ENCODE measurements around the gene RNF8. TPM values are rescaled to one million over a fixed set of nuclear protein-coding genes. Genes with fewer than 3 reads are reported as not detected.
A peak's percentile ranks its signal among the peaks of the same experiment; 100 is the strongest.

RNF8 gene, protein sequence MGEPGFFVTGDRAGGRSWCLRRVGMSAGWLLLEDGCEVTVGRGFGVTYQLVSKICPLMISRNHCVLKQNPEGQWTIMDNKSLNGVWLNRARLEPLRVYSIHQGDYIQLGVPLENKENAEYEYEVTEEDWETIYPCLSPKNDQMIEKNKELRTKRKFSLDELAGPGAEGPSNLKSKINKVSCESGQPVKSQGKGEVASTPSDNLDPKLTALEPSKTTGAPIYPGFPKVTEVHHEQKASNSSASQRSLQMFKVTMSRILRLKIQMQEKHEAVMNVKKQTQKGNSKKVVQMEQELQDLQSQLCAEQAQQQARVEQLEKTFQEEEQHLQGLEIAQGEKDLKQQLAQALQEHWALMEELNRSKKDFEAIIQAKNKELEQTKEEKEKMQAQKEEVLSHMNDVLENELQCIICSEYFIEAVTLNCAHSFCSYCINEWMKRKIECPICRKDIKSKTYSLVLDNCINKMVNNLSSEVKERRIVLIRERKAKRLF
- 10 to 100 TPM; 38.2 to 51.1 TPM for total RNA-seq
- polyA plus RNA-seq (2013, experiment 1 of 2), result 32.6 TPM
- polyA plus RNA-seq (2013, experiment 2 of 2), result 36.8 TPM
- long read RNA-seq, experiment 1, full-length matches to known transcripts, result 11 of 29 reads
- long read RNA-seq, experiment 1, partial matches to known transcripts, result 10 of 29 reads
- long read RNA-seq, experiment 1, other reads (novel, unspliced or antisense), result 8 of 29 reads
- long read RNA-seq, experiment 2, full-length matches to known transcripts, result 109 of 134 reads
- long read RNA-seq, experiment 2, partial matches to known transcripts, result 3 of 134 reads
- long read RNA-seq, experiment 2, other reads (novel, unspliced or antisense), result 22 of 134 reads
- long read RNA-seq, experiment 3, full-length matches to known transcripts, result 129 of 163 reads
- long read RNA-seq, experiment 3, partial matches to known transcripts, result 11 of 163 reads
- long read RNA-seq, experiment 3, other reads (novel, unspliced or antisense), result 23 of 163 reads
- long read RNA-seq, experiment 4, full-length matches to known transcripts, result 44 of 63 reads
- long read RNA-seq, experiment 4, partial matches to known transcripts, result 5 of 63 reads
- long read RNA-seq, experiment 4, other reads (novel, unspliced or antisense), result 14 of 63 reads

DNA sequence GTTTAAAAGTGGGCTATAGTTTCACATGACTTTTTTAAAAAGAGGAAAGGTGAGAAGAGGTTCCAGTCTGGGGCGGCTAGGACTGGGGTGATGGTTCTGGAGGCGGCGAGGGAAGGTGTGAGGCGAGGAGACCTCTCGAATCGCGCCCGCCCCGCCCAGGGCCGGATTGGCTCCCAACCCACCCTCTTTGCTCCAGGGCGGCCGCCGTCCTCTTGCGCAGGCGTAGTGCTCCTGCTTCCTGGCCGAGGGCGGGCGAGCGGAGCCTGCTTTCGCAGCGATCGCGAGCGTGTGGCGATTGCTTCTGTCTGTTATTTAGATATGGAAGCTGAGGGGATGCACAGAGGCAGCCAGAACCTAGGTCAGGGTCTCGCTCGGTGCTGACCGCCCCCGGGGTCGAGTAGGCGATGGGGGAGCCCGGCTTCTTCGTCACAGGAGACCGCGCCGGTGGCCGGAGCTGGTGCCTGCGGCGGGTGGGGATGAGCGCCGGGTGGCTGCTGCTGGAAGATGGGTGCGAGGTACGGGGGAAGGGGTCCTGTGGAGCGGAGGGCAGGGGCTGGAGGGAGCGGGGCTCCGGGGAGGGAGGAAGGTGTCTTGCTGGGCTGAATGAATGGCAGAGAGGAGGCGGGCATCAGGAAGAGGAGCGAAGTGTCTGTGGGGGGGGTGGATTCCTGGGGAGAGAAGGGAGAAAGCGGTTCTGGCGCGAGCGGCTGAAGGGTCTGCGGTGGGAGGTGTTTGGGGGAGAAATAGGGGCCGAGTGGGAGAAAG, at the start of gene RNF8:
TSS of gene RNF8 (plus strand) at position 223 of the 765 bp plus-strand sequence. CDS start at position 405, 182 bp downstream.
- peaks cover 31% of the 10 kb centered on the region for H3K4me1 Mint-ChIP-seq
- Histone ChIP-seq H3K4me1 (ENCODE audit: control insufficient read depth, insufficient read depth, low read length) (no peaks in the 10 kb centered on the region), H3K27ac (ENCODE audit: low read depth, low read length) (peak within 1 kb of the TSS; percentile 37), H3K27me3 (ENCODE audit: control insufficient read depth, insufficient read depth, low read length, poor library complexity, severe bottlenecking) (no peaks in the 10 kb centered on the region), H3K36me3 (ENCODE audit: control insufficient read depth, insufficient read depth, low read length) (no peaks in the 10 kb centered on the region), H3K4me3 (ENCODE audit: low read length) (peak within 1 kb of the TSS; percentile 98), H3K9ac (ENCODE audit: extremely low read depth, low read length, poor library complexity, severe bottlenecking) (peak within 1 kb of the TSS; percentile 70), H3K9me3 (ENCODE audit: control insufficient read depth, low read length) (no peaks in the 10 kb centered on the region)
- WGBS, 2 experiments (ENCODE audit: insufficient coverage in 1 of 2, insufficient read length in 1 of 2), result 0 to 1% methylated on average over 17 to 54 of the region's 54 CpGs
- peak; percentile 98 for DNase-seq
- peak within 1 kb of the TSS; percentile 94 for H3K4me3 Mint-ChIP-seq
- H3K36me3 Mint-ChIP-seq (ENCODE audit: low read depth), result no peaks in the 10 kb centered on the region
- peaks cover 2% of the 10 kb centered on the region for H3K27me3 Mint-ChIP-seq (ENCODE audit: insufficient read depth)
- TF ChIP-seq, protein P1, sequence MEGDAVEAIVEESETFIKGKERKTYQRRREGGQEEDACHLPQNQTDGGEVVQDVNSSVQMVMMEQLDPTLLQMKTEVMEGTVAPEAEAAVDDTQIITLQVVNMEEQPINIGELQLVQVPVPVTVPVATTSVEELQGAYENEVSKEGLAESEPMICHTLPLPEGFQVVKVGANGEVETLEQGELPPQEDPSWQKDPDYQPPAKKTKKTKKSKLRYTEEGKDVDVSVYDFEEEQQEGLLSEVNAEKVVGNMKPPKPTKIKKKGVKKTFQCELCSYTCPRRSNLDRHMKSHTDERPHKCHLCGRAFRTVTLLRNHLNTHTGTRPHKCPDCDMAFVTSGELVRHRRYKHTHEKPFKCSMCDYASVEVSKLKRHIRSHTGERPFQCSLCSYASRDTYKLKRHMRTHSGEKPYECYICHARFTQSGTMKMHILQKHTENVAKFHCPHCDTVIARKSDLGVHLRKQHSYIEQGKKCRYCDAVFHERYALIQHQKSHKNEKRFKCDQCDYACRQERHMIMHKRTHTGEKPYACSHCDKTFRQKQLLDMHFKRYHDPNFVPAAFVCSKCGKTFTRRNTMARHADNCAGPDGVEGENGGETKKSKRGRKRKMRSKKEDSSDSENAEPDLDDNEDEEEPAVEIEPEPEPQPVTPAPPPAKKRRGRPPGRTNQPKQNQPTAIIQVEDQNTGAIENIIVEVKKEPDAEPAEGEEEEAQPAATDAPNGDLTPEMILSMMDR (conservative IDR thresholded peaks at IDR 0.05), result no peak
- no peaks in the 10 kb centered on the region for H3K9me3 Mint-ChIP-seq
- H3K27ac Mint-ChIP-seq, result peak within 1 kb of the TSS; percentile 88

DNA sequence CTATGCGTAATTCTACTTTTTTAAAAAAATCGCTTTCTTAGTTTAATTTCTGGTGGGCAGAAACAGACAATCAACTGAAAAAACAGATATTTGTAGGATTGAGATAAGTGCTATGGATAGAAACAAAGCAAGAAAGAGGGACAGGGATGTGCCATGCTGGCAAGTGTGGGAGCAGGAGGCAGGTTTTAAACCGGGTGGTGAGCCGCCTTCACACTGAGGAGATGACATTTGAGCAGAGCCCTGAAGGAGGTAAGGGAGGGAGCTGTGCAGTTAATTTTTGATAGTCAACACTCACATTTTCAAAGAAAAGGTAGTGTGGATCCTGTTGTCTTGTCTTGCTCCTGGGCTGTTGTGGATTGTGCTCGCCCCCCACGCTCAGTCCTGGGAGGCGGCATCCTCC, 49.0 kb upstream of the RNF8 start:
- 93 to 98% methylated on average over 6 to 7 of the region's 7 CpGs for WGBS, 2 experiments (ENCODE audit: insufficient coverage in 1 of 2, insufficient read length in 1 of 2)
- H3K9ac ChIP-seq (ENCODE audit: extremely low read depth, low read length, poor library complexity, severe bottlenecking), result no peak overlapping the region
- no peaks in the 10 kb centered on the region for H3K9me3 ChIP-seq (ENCODE audit: control insufficient read depth, low read length)
- no peak for DNase-seq
- H3K27me3 ChIP-seq (ENCODE audit: control insufficient read depth, insufficient read depth, low read length, poor library complexity, severe bottlenecking), result no peaks in the 10 kb centered on the region
- no peak overlapping the region for H3K4me3 Mint-ChIP-seq
- no peak overlapping the region for H3K27ac Mint-ChIP-seq
- TF ChIP-seq, protein P1 (conservative IDR thresholded peaks at IDR 0.05), result no peak
- H3K27ac ChIP-seq (ENCODE audit: low read depth, low read length), result no peak overlapping the region
- H3K27me3 Mint-ChIP-seq (ENCODE audit: insufficient read depth), result no peaks in the 10 kb centered on the region
- peaks cover 24% of the 10 kb centered on the region for H3K36me3 Mint-ChIP-seq (ENCODE audit: low read depth)
- H3K4me1 Mint-ChIP-seq, result peaks cover 10% of the 10 kb centered on the region
- no peaks in the 10 kb centered on the region for H3K9me3 Mint-ChIP-seq
- no peak overlapping the region for H3K4me3 ChIP-seq (ENCODE audit: low read length)
- peaks cover 36% of the 10 kb centered on the region for H3K36me3 ChIP-seq (ENCODE audit: control insufficient read depth, insufficient read depth, low read length)
- H3K4me1 ChIP-seq (ENCODE audit: control insufficient read depth, insufficient read depth, low read length), result peaks cover 4% of the 10 kb centered on the region
